Activated CD4-positive, CD25-positive, alpha-beta regulatory T cell treated with anti-CD3 and anti-CD28 coated beads, Interleukin-2, amount 50 U/mL, for 24 hours (primary cell): Measurements from ENCODE around the gene OPCML.
"Not testable (repeated sequence)": the region's sequence is repeated elsewhere in the genome, so short reads cannot be mapped to it uniquely, and the experiment has no call there.

Experiments used
- ATAC-seq, 2 donors: fragments of 150-1000 bp; cut with Tn5 transposase; one replicate each; pipeline ENCODE4 v1.10.0; 2021; ENCODE audit warnings: mild to moderate bottlenecking in 1 of 2, moderate library complexity in 1 of 2

The OPCML gene

DNA sequence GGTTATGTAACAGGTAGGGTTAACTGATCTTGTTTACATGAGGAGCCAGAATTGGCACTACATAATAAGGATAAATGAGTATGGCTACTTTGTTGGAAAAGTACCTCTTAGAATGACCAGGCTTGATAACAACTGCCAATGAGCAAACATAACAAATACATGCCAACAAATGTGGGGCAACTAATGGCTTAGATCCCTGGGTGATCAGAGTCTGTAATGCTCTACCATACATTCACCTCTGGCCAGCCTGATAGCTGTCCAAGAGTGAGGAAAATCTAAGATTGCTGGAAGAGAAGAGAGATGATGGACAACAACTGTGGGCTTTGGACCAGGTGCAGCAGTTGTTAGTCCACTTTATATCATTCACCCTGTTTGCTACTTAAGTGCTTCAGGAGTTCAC lies 1136.9 kb downstream of the OPCML start:
- ATAC-seq = no peak

DNA sequence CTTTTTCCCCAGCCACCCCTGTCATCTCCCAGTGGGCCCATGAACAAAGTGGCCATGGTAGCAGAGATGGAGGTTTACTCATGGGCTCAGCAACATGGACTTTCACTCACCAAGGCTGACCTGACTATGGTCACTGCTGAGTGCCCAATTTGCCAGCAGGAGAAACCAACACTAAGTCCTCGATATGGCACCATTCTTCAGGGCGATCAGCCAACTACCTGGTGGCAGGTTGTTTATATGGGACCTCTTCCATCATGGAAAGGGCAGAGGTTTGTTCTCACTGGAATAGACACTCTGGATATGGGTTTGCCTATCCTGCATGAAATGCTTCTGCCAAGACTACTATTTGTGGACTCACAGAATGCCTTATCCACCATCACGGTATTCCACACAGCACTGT lies 1152.8 kb downstream of the OPCML start:
- ATAC-seq = no peak

DNA sequence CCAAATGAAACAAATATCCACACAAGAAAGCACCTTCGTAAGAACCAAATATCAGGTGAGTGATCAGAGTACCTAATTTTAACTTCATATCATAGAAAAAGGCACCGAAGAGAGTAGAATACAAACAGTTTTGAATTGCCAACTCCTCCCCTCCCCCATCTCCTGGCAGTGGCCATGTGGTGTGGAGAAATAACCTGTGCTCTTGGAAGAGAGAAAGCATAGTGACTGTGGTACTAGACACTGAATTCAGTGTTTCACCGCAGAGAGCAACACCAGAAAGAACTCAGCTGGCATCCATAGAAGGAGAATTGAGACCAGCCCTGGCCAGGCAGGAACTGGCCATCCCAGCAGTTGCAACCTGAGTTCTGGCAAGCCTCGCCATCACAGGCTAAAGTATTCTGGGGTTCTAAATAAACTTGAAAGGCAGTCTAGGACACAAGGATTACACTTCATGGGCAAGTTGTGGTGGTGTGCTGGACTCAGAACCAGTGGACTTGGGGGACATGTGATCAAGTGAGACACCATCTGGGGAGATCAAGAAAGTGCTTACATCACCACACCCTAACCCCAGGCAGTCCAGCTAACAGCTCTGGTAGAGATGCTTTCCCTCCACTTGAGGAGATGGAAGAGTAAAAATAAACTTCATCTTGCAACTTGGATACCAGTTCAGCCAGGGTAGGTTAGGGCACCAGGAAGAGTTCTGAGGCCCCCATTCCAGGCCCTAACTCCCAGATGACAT lies 1158.7 kb downstream of the OPCML start:
- no peak for ATAC-seq

DNA sequence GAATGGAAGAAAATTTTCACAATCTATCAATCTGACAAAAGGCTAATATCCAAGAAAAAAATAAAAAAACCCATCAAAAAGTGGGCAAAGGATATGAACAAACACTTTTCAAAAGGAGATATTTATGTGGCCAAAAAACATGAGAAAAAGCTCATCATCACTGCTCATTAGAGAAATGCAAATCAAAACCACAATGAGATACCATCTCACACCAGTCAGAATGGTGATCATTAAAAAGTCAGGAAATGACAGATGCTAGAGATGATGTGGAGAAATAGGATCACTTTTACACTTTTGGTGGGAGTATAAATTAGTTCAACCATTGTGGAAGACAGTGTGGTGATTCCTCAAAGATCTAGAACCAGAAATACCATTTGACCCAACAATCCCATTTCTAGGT lies 1162.2 kb downstream of the OPCML start:
- not testable (repeated sequence) for ATAC-seq

DNA sequence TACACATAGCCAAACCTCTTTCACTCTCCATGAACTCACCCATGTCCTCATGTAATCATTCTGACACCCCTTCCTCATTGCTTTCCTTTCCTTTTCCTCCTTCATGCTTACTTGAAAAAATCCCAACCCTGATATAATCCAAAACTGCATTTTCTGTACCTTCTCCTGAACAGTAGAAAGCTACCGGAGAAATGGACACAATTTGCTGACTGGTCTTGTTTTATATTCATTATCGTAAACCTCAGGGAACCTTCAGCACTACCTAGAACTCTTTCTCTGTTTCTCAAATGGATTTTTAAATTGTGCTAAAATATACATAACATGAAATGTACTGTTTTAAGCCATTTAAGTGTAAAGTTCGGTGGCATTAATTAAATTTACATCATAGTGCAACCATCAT lies 1165.0 kb downstream of the OPCML start:
- ATAC-seq = no peak

DNA sequence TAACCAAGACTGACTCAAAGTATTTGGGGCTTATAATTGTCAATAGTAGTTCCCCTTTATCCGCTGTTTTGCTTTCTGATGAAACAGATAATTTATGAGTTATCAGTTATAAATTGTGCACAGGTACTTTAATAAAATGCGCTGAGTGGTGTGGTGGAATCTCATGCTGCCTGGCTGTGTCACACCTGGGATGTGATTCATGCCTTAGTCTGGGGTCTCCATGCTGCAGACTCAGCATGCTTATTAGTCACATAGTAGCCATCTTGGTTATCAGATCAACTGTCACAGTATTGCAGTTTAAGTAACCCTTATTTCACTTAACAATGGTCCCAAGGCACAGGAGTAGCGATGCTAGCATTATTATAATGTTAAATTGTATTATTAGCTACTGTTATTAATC lies 1166.7 kb downstream of the OPCML start:
- ATAC-seq = peak in 1 of 2 donors; percentile 30
